HepG2 (cell line): ENCODE results near the gene PCGF3. TPM values are rescaled to one million over a fixed set of nuclear protein-coding genes. Genes with fewer than 3 reads are reported as not detected.

Experiments
- ATAC-seq: fragments of 200-7000 bp; cut with Tn5 transposase; 3 replicates; pipeline ENCODE4 v1.9.1; 2020; ENCODE audit warnings: mild to moderate bottlenecking, moderate library complexity
- BruUV-seq: library from RNA; stranded (reverse); fragments of 400-500 nt; replicated peaks from 2 replicates; lab custom pipeline; 2021; lab: Mats Ljungman, UMichigan
- CTCF ChIA-PET: fragments of 300-600 bp; formaldehyde crosslinking; extraction: SDS; loops from one replicate; lab custom pipeline; 2021; ENCODE audit warnings: low total read pairs, inconsistent platforms, low intra/inter-chr PET ratio; lab: Yijun Ruan, JAX
- POLR2A ChIA-PET: fragments of 350-600 bp; sonication (Branson Sonifier 250); formaldehyde crosslinking; loops from one replicate; lab custom pipeline; 2020; ENCODE audit warnings: antibody characterized with exemption, inconsistent platforms; lab: Yijun Ruan, JAX
- DNase-seq: peaks from one replicate; pipeline ENCODE4 v3.0.0-alpha.2; 2015; ENCODE audit warnings: low spot score
- FAIRE-seq: peaks from 3 replicates; lab custom pipeline; 2011; peaks lifted over from hg19 to GRCh38; lab: Jason Lieb, UNC
- H2AFZ ChIP-seq: one replicate; pipeline ENCODE4 v1.6.1; 2011; ENCODE audit warnings: low read length, inconsistent platforms
- H3K27ac ChIP-seq: fragments of 300-600 bp; 3 replicates; pipeline ENCODE4 v1.8.0; 2011; ENCODE audit warnings: mixed run types, mild to moderate bottlenecking, mixed read lengths, low read length, inconsistent platforms; ENCODE audit not compliant: insufficient read depth; ENCODE audit errors: extremely low read length
- H3K27me3 ChIP-seq, 2 experiments: fragments of 200-600 bp in 1 of 2; 2 replicates in 1 of 2; 3 replicates in 1 of 2; pipeline versions ENCODE4 v1.6.0 to v1.8.0; 2011; ENCODE audit warnings: low read length in 2 of 2, mild to moderate bottlenecking in 2 of 2, moderate library complexity in 2 of 2, inconsistent platforms in 1 of 2; ENCODE audit not compliant: insufficient read depth in 2 of 2, control insufficient read depth in 1 of 2
- H3K36me3 ChIP-seq, 2 experiments: fragments of 200-600 bp in 1 of 2; replicated peaks in 1 of 2; 2 replicates in 1 of 2; 3 replicates in 1 of 2; pipeline versions ENCODE4 v1.5.1 to v1.8.0; 2011; ENCODE audit warnings: low read length in 2 of 2, inconsistent platforms in 1 of 2; ENCODE audit not compliant: insufficient read depth in 2 of 2, control insufficient read depth in 1 of 2
- H3K4me1 ChIP-seq: 2 replicates; pipeline ENCODE4 v1.5.1; 2012; ENCODE audit warnings: low read length, inconsistent platforms; ENCODE audit not compliant: insufficient read depth
- H3K4me2 ChIP-seq: 2 replicates; pipeline ENCODE4 v1.6.0; 2011; ENCODE audit warnings: low read depth, low read length, inconsistent platforms
- H3K4me3 ChIP-seq, 3 experiments: fragments of 200-600 bp in 1 of 3; sonication (generic), shearing (Covaris generic) in 1 of 3; replicated peaks in 1 of 3; 2 replicates each; pipeline ENCODE4 v1.5.1; 2011 to 2016; ENCODE audit warnings: low read length in 3 of 3, inconsistent platforms in 2 of 3, low read depth in 2 of 3, mild to moderate bottlenecking in 2 of 3, control low read depth in 1 of 3, mixed read lengths in 1 of 3; ENCODE audit not compliant: insufficient read depth in 1 of 3
- H3K79me2 ChIP-seq: one replicate; pipeline ENCODE4 v1.6.1; 2011; ENCODE audit warnings: low read length, inconsistent platforms; ENCODE audit not compliant: insufficient read depth
- H3K9ac ChIP-seq: 2 replicates; pipeline ENCODE4 v1.6.0; 2011; ENCODE audit warnings: mild to moderate bottlenecking, low read depth, low read length, inconsistent platforms; ENCODE audit not compliant: insufficient read depth
- H3K9me3 ChIP-seq: 2 replicates; pipeline ENCODE4 v1.5.1; 2012; ENCODE audit warnings: mild to moderate bottlenecking, low read length
- H4K20me1 ChIP-seq: 2 replicates; pipeline ENCODE4 v1.6.0; 2011; ENCODE audit warnings: inconsistent platforms, mild to moderate bottlenecking, low read length, moderate library complexity; ENCODE audit not compliant: insufficient read depth
- BCL3 ChIP-seq: sonication (generic); formaldehyde crosslinking; IDR thresholded peaks from 2 replicates; pipeline ENCODE4 v1.5.1; 2020; ENCODE audit warnings: mild to moderate bottlenecking, missing genetic modification reagents, moderate library complexity
- CENPT ChIP-seq: sonication (generic); formaldehyde crosslinking; IDR thresholded peaks from 2 replicates; pipeline ENCODE4 v1.8.0; 2022; ENCODE audit warnings: low read depth, mild to moderate bottlenecking, moderate library complexity, missing genetic modification reagents
- GABPB1 ChIP-seq: IDR thresholded peaks from 2 replicates; pipeline ENCODE4 v1.6.1; 2016; ENCODE audit warnings: mild to moderate bottlenecking, missing genetic modification reagents, moderate library complexity, missing compliant biosample characterization
- MXD1 ChIP-seq: sonication (generic); formaldehyde crosslinking; IDR thresholded peaks from 2 replicates; pipeline ENCODE4 v1.4.0; 2020; ENCODE audit warnings: mild to moderate bottlenecking, missing genetic modification reagents
- ZHX2 ChIP-seq, 2 experiments: sonication (generic) in 1 of 2; formaldehyde crosslinking in 1 of 2; IDR thresholded peaks; 2 replicates each; pipeline versions ENCODE4 v1.6.1 to v1.9.0; 2014 to 2022; ENCODE audit warnings: antibody characterized with exemption in 1 of 2, borderline replicate concordance in 1 of 2, inconsistent platforms in 1 of 2, low read depth in 1 of 2, missing genetic modification reagents in 1 of 2
- ZNF687 ChIP-seq: sonication (generic); formaldehyde crosslinking; IDR thresholded peaks from 2 replicates; pipeline ENCODE4 v1.5.1; 2020; ENCODE audit warnings: mild to moderate bottlenecking, missing genetic modification reagents, moderate library complexity
- ZNF883 ChIP-seq: sonication (generic); formaldehyde crosslinking; IDR thresholded peaks from 2 replicates; pipeline ENCODE4 v1.5.1; 2020; ENCODE audit warnings: mild to moderate bottlenecking, missing genetic modification reagents; ENCODE audit errors: not compliant biosample characterization
- WGBS: methylation state at CpG from one replicate; pipeline ENCODE4 v1.1.6; 2017; ENCODE audit warnings: low lambda C conversion rate; 5-methylcytosine and 5-hydroxymethylcytosine counted together
- in situ Hi-C: cut with HindIII; loops from 2 replicates; pipeline ENCODE4 v1.10.0; 2017; ENCODE audit warnings: low pct_unique_long_range_greater_than_20kb; ENCODE audit not compliant: extremely low pct_ligation_motif_present
- intact Hi-C: fragments of 100-400 bp; cut with micrococcal nuclease; formaldehyde crosslinking; loops from one replicate; pipeline ENCODE4 v1.10.0; 2022; ENCODE audit not compliant: unreplicated experiment
- polyA plus RNA-seq, 8 experiments: library from polyadenylated mRNA; depleted of rRNA in 3 of 8; stranded (reverse) in 7 of 8; unstranded in 1 of 8; fragments of >200 nt; fragmentation: Illumina TruSeq in 4 of 8; extraction: Trizol in 4 of 8; gene quantifications; 2 replicates each; pipeline versions ENCODE4 v1.2.1 to v1.2.3, GENCODE V29; 2011 to 2016; ENCODE audit warnings: low read depth in 4 of 8, missing spikeins in 1 of 8, mixed read lengths in 1 of 8; ENCODE audit not compliant: insufficient read depth in 1 of 8
- total RNA-seq, 5 experiments: library from RNA; depleted of rRNA; stranded (reverse); fragments of >200 nt; fragmentation: Illumina TruSeq; extraction: Trizol; gene quantifications; 2 replicates each; pipeline ENCODE4 v1.2.3, GENCODE V29; 2016; ENCODE audit warnings: low read depth in 1 of 5

The PCGF3 gene
- total and polyA plus RNA-seq, 2 of the 13 experiments (the other 11 are each of a cell fraction or from before 2014, with no cell fraction given) = 28.6 to 66.2 TPM

- no peak overlapping the region for H2AFZ ChIP-seq
- in situ Hi-C loops = no loop called here
Observed at GRCh38 chr4:680551-680927, 25.1 kb upstream of the PCGF3 start.

More at GRCh38 chr4:680551-680927, 25.1 kb upstream of the PCGF3 start:
- H3K4me3 ChIP-seq = peak overlapping the region in 1 of 3 experiments; percentile 44; a peak in 1 of 6 replicates
- no TSS peak for BruUV-seq
- intact Hi-C loops = no loop called here
- WGBS = 80% methylated on average over 7 of the region's 17 CpGs
- no peaks in the 10 kb centered on the region for H3K36me3 ChIP-seq
- H3K9me3 ChIP-seq = no peaks in the 10 kb centered on the region
- H3K79me2 ChIP-seq = no peaks in the 10 kb centered on the region
- H3K9ac ChIP-seq = no peak overlapping the region
- peaks cover 88% of the 10 kb centered on the region for H3K4me1 ChIP-seq
- FAIRE-seq = no peak
- 0 out of 2 replicates have a peak overlapping the region, but pooled peaks have one; percentile 64 for H3K4me2 ChIP-seq
- H3K27ac ChIP-seq = no peak overlapping the region
- DNase-seq = no peak
- no peak for ATAC-seq
- H4K20me1 ChIP-seq = no peaks in the 10 kb centered on the region
- TF ChIP-seq ZHX2 (IDR thresholded peaks at IDR 0.05; ENCODE audit: low read depth) = 0 out of 2 replicates have a peak, but pooled peaks have one; percentile 7
- TF ChIP-seq ZHX2 (CRISPR knock-in tag; IDR thresholded peaks at IDR 0.05; ENCODE audit: borderline replicate concordance) = no peak
- TF ChIP-seq ZNF687 (CRISPR knock-in tag) = peak; percentile 34; the same call in 1 of the 2 replicates
- no peak for TF ChIP-seq ZNF883 (CRISPR knock-in tag)
- no peak for TF ChIP-seq CENPT
- 0 out of 2 replicates have a peak, but pooled peaks have one; percentile 21 for TF ChIP-seq MXD1 (CRISPR knock-in tag)
- TF ChIP-seq BCL3 (CRISPR knock-in tag) = 0 out of 2 replicates have a peak, but pooled peaks have one; percentile 34
- peak; percentile 24; the same call in 1 of the 2 replicates for TF ChIP-seq GABPB1
- POLR2A ChIA-PET = no interaction called here
- CTCF ChIA-PET = no interaction called here
- H3K27me3 ChIP-seq = no peaks in the 10 kb centered on the region
